ENCODE measurements around the gene MCC. TPM values are rescaled to one million over a fixed set of nuclear protein-coding genes. Genes with fewer than 3 reads are reported as not detected.

MCC gene
- total and polyA plus RNA-seq, 12 donors: 4.2 to 34.1 (median 25.2) TPM

DNA sequence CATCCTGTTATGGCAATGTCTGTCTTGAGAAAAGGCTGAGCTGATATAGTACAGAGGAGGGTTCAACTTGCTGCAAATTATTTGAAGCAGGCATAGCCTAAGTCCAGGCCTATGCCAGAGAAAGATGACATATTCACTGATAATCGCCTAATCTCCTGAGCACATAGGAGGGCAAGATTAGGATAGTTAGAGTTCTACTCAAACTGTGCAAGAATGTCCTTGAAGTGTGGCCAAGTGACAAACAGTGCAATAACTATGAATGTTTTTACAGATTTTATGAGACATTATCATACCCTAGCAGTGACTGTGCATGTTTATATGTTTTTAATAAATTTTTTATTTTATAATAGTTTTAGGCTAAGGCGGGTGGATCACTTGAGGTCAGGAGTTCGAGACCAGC, 149.6 kb downstream of the MCC start:
- intact Hi-C loops (cut with DNase I): loop anchor here in 8 of 10 donors (5.0 to 10.0 kb wide), 4 partner anchors 174 to 294 kb away; partner anchors contain the start of gene YTHDC2 (in 3 of the 8)
- TF ChIP-seq, protein P1, sequence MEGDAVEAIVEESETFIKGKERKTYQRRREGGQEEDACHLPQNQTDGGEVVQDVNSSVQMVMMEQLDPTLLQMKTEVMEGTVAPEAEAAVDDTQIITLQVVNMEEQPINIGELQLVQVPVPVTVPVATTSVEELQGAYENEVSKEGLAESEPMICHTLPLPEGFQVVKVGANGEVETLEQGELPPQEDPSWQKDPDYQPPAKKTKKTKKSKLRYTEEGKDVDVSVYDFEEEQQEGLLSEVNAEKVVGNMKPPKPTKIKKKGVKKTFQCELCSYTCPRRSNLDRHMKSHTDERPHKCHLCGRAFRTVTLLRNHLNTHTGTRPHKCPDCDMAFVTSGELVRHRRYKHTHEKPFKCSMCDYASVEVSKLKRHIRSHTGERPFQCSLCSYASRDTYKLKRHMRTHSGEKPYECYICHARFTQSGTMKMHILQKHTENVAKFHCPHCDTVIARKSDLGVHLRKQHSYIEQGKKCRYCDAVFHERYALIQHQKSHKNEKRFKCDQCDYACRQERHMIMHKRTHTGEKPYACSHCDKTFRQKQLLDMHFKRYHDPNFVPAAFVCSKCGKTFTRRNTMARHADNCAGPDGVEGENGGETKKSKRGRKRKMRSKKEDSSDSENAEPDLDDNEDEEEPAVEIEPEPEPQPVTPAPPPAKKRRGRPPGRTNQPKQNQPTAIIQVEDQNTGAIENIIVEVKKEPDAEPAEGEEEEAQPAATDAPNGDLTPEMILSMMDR (IDR thresholded peaks at IDR 0.05): no peak
- H3K36me3 ChIP-seq: no peaks in the 10 kb centered on the region
- ATAC-seq (no peak), DNase-seq (no peak)
- H3K4me1 ChIP-seq: peaks cover 0 to 26% (median 6%) of the 10 kb centered on the region in 9 donors
- no peaks in the 10 kb centered on the region for H3K27me3 ChIP-seq
- no peak overlapping the region for H3K4me3 ChIP-seq
- 86 to 90% methylated on average over 3 of the region's 3 CpGs for WGBS, 2 donors
- H3K9me3 ChIP-seq: no peaks in the 10 kb centered on the region
- no peak overlapping the region for H3K27ac ChIP-seq

GRCh38 chr5:113337515-113338415, 150.5 kb downstream of the MCC start:
- no peaks in the 10 kb centered on the region for H3K9me3 ChIP-seq
- peaks cover 0 to 19% (median 5%) of the 10 kb centered on the region in 9 donors for H3K4me1 ChIP-seq
- no peaks in the 10 kb centered on the region for H3K27me3 ChIP-seq
- H3K4me3 ChIP-seq: no peak overlapping the region
- no peaks in the 10 kb centered on the region for H3K36me3 ChIP-seq
- intact Hi-C loops (cut with DNase I): loop anchor here in 8 of 10 donors (2.0 to 10.0 kb wide), 5 partner anchors 173 to 293 kb away; partner anchors contain the start of gene YTHDC2 (in 3 of the 8)
- TF ChIP-seq, protein P1 (IDR thresholded peaks at IDR 0.05): no peak
- no peak overlapping the region for H3K27ac ChIP-seq
- DNase-seq (no peak), ATAC-seq (no peak)
- 91 to 93% methylated on average over 6 of the region's 6 CpGs for WGBS, 2 donors

DNA sequence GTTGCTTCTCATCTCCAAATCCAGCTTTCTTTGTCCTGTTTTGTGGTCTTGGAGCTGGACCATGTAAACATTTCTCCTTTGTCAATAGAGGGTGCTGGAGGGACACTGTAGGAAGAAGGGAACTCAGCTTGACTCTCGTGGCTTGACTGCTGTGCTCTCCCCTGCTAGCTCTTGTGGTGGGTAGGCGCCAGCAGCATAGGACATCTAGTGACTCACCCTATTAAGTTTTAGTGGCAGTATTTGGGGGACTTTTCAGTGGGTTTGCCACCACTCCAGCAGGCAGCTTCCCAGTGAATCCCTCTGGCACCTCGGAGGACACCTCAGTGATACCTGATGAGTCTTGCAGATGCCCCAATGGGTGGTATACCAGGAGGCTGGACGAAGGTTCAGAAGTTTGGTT, 151.3 kb downstream of the MCC start:
- TF ChIP-seq, protein P1 (IDR thresholded peaks at IDR 0.05): peak; percentile 24 to 72 (median 61)

DNA sequence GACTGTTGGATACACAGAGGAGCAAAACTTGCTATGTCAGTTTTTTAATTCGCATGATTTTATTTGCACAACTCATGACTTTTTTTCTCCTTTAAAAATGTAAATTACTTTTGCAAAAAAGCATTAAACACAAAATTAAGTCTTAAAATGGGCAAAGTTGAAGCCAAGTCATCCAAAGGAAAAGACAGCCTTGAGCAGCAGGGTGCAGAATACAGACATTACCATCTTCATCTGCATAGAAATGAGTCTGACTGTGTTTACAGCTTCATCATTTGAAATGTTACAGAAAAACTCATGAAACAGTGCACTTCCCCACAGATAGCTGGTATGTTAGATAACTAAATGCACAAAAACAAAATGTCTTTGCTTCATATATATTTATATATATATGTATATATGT, 154.8 kb downstream of the MCC start:
- H3K36me3 ChIP-seq: no peaks in the 10 kb centered on the region
- peaks cover 0 to 15% (median 11%) of the 10 kb centered on the region in 9 donors for H3K4me1 ChIP-seq
- H3K4me3 ChIP-seq: no peak overlapping the region
- DNase-seq: no peak
- WGBS, 2 donors: 97 to 100% methylated on average over 1 of the region's 1 CpG
- TF ChIP-seq, protein P1 (IDR thresholded peaks at IDR 0.05): no peak
- intact Hi-C loops (cut with DNase I): loop anchor here in 7 of 10 donors (5.0 to 10.0 kb wide), 5 partner anchors 271 to 336 kb away; no protein-coding TSS in a partner anchor
- peaks cover 0 to 5% (median 0%) of the 10 kb centered on the region in 11 donors for H3K9me3 ChIP-seq
- no peaks in the 10 kb centered on the region for H3K27me3 ChIP-seq
- no peak for ATAC-seq
- H3K27ac ChIP-seq: no peak overlapping the region

More for the DNA sequence above, 151.3 kb downstream of the MCC start:
- WGBS, 2 donors: 56 to 60% methylated on average over 4 of the region's 4 CpGs
- Histone ChIP-seq H3K27ac (no peak overlapping the region), H3K4me3 (no peak overlapping the region), H3K4me1 (peaks cover 0 to 17% (median 0%) of the 10 kb centered on the region in 9 donors), H3K9me3 (no peaks in the 10 kb centered on the region), H3K27me3 (no peaks in the 10 kb centered on the region), H3K36me3 (no peaks in the 10 kb centered on the region)
- intact Hi-C loops (cut with DNase I): loop anchor here in 8 of 10 donors (2.0 to 10.0 kb wide), 5 partner anchors 174 to 292 kb away; partner anchors contain the start of gene YTHDC2 (in 3 of the 8)
- ATAC-seq (peak; percentile 74 to 90 (median 88)), DNase-seq (peak; percentile 20 to 54)

All from heart right ventricle (tissue), 16 donors.